ENCODE measurements around the gene PROB1.
"Not testable (repeated sequence)": the region's sequence is repeated elsewhere in the genome, so short reads cannot be mapped to it uniquely, and the experiment has no call there.

PROB1 gene

GRCh38 chr5:139410121-139410992 is 15.5 kb upstream of the PROB1 start:
- Histone ChIP-seq H3K27ac (ENCODE audit: low read length) (no peak overlapping the region), H3K4me3 (ENCODE audit: low read length) (no peak overlapping the region), H3K4me1 (ENCODE audit: control insufficient read depth, low read depth, low read length) (no peaks in the 10 kb centered on the region)

GRCh38 chr5:139409116-139409515 is 14.2 kb upstream of the PROB1 start:
- H3K27me3 ChIP-seq (ENCODE audit: control insufficient read depth, insufficient read depth, low read length); H3K9ac ChIP-seq (ENCODE audit: low read length); H3K36me3 ChIP-seq (ENCODE audit: control insufficient read depth, low read depth, low read length); H3K4me1 ChIP-seq (ENCODE audit: control insufficient read depth, low read depth, low read length); H3K4me3 ChIP-seq (ENCODE audit: low read length); H3K9me3 ChIP-seq (ENCODE audit: control insufficient read depth, low read depth, low read length); H3K27ac ChIP-seq (ENCODE audit: low read length): not testable (repeated sequence)

More at GRCh38 chr5:139410121-139410992, 15.5 kb upstream of the PROB1 start:
- Histone ChIP-seq H3K9me3 (ENCODE audit: control insufficient read depth, low read depth, low read length) (no peaks in the 10 kb centered on the region), H3K9ac (ENCODE audit: low read length) (no peak overlapping the region), H3K36me3 (ENCODE audit: control insufficient read depth, low read depth, low read length) (peaks cover 8% of the 10 kb centered on the region), H3K27me3 (ENCODE audit: control insufficient read depth, insufficient read depth, low read length) (no peaks in the 10 kb centered on the region)

- Histone ChIP-seq H3K9ac (ENCODE audit: low read length) (no peak overlapping the region), H3K4me3 (ENCODE audit: low read length) (no peak overlapping the region), H3K27ac (ENCODE audit: low read length) (no peak overlapping the region), H3K9me3 (ENCODE audit: control insufficient read depth, low read depth, low read length) (no peaks in the 10 kb centered on the region), H3K36me3 (ENCODE audit: control insufficient read depth, low read depth, low read length) (peaks cover 8% of the 10 kb centered on the region), H3K27me3 (ENCODE audit: control insufficient read depth, insufficient read depth, low read length) (no peaks in the 10 kb centered on the region), H3K4me1 (ENCODE audit: control insufficient read depth, low read depth, low read length) (peaks cover 10% of the 10 kb centered on the region)
Measured at GRCh38 chr5:139408191-139408590, 13.3 kb upstream of the PROB1 start.

- no peak overlapping the region for H3K4me3 ChIP-seq (ENCODE audit: low read length)
- no peaks in the 10 kb centered on the region for H3K9me3 ChIP-seq (ENCODE audit: control insufficient read depth, low read depth, low read length)
- no peaks in the 10 kb centered on the region for H3K27me3 ChIP-seq (ENCODE audit: control insufficient read depth, insufficient read depth, low read length)
- H3K36me3 ChIP-seq (ENCODE audit: control insufficient read depth, low read depth, low read length), result peaks cover 4% of the 10 kb centered on the region
- peaks cover 11% of the 10 kb centered on the region for H3K4me1 ChIP-seq (ENCODE audit: control insufficient read depth, low read depth, low read length)
- H3K27ac ChIP-seq (ENCODE audit: low read length), result no peak overlapping the region
- no peak overlapping the region for H3K9ac ChIP-seq (ENCODE audit: low read length)
Measured at GRCh38 chr5:139407517-139407916, 12.6 kb upstream of the PROB1 start.

GRCh38 chr5:139406963-139407362 is 12.1 kb upstream of the PROB1 start:
- Histone ChIP-seq H3K36me3 (ENCODE audit: control insufficient read depth, low read depth, low read length) (peaks cover 4% of the 10 kb centered on the region), H3K9ac (ENCODE audit: low read length) (no peak overlapping the region), H3K9me3 (ENCODE audit: control insufficient read depth, low read depth, low read length) (no peaks in the 10 kb centered on the region), H3K4me3 (ENCODE audit: low read length) (no peak overlapping the region), H3K4me1 (ENCODE audit: control insufficient read depth, low read depth, low read length) (peaks cover 11% of the 10 kb centered on the region), H3K27ac (ENCODE audit: low read length) (no peak overlapping the region), H3K27me3 (ENCODE audit: control insufficient read depth, insufficient read depth, low read length) (no peaks in the 10 kb centered on the region)

- H3K36me3 ChIP-seq (ENCODE audit: control insufficient read depth, low read depth, low read length), result peaks cover 6% of the 10 kb centered on the region
- peak overlapping the region; percentile 78 for H3K4me3 ChIP-seq (ENCODE audit: low read length)
- no peaks in the 10 kb centered on the region for H3K27me3 ChIP-seq (ENCODE audit: control insufficient read depth, insufficient read depth, low read length)
- peaks cover 11% of the 10 kb centered on the region for H3K4me1 ChIP-seq (ENCODE audit: control insufficient read depth, low read depth, low read length)
- H3K9ac ChIP-seq (ENCODE audit: low read length), result peak overlapping the region; percentile 75
- peak overlapping the region; percentile 60 for H3K27ac ChIP-seq (ENCODE audit: low read length)
- no peaks in the 10 kb centered on the region for H3K9me3 ChIP-seq (ENCODE audit: control insufficient read depth, low read depth, low read length)
Measured at GRCh38 chr5:139404484-139404840, 9.6 kb upstream of the PROB1 start.

GRCh38 chr5:139403787-139404483 is 9.0 kb upstream of the PROB1 start, which contains the start of gene SPATA24:
Gene SPATA24, minus strand, starts transcription at chr5:139404089. Its CDS starts 29 bp downstream, at chr5:139404060.
- peak within 1 kb of the TSS; percentile 71 for H3K27ac ChIP-seq (ENCODE audit: low read length)
- peaks cover 11% of the 10 kb centered on the region for H3K4me1 ChIP-seq (ENCODE audit: control insufficient read depth, low read depth, low read length)
- no peaks in the 10 kb centered on the region for H3K9me3 ChIP-seq (ENCODE audit: control insufficient read depth, low read depth, low read length)
- H3K4me3 ChIP-seq (ENCODE audit: low read length), result peak within 1 kb of the TSS; percentile 78
- peak within 1 kb of the TSS; percentile 75 for H3K9ac ChIP-seq (ENCODE audit: low read length)
- no peaks in the 10 kb centered on the region for H3K27me3 ChIP-seq (ENCODE audit: control insufficient read depth, insufficient read depth, low read length)
- peaks cover 6% of the 10 kb centered on the region for H3K36me3 ChIP-seq (ENCODE audit: control insufficient read depth, low read depth, low read length)

- Histone ChIP-seq H3K27ac (ENCODE audit: low read length) (no peak overlapping the region), H3K4me1 (ENCODE audit: control insufficient read depth, low read depth, low read length) (peaks cover 11% of the 10 kb centered on the region), H3K27me3 (ENCODE audit: control insufficient read depth, insufficient read depth, low read length) (no peaks in the 10 kb centered on the region), H3K9ac (ENCODE audit: low read length) (peak overlapping the region; percentile 75), H3K36me3 (ENCODE audit: control insufficient read depth, low read depth, low read length) (peaks cover 6% of the 10 kb centered on the region), H3K4me3 (ENCODE audit: low read length) (peak overlapping the region; percentile 78), H3K9me3 (ENCODE audit: control insufficient read depth, low read depth, low read length) (no peaks in the 10 kb centered on the region)
Measured at GRCh38 chr5:139403418-139403786, 8.5 kb upstream of the PROB1 start.

GRCh38 chr5:139402561-139403158 is 7.8 kb upstream of the PROB1 start:
- Histone ChIP-seq H3K9me3 (ENCODE audit: control insufficient read depth, low read depth, low read length) (no peaks in the 10 kb centered on the region), H3K27ac (ENCODE audit: low read length) (no peak overlapping the region), H3K9ac (ENCODE audit: low read length) (no peak overlapping the region), H3K27me3 (ENCODE audit: control insufficient read depth, insufficient read depth, low read length) (no peaks in the 10 kb centered on the region), H3K36me3 (ENCODE audit: control insufficient read depth, low read depth, low read length) (peaks cover 6% of the 10 kb centered on the region), H3K4me1 (ENCODE audit: control insufficient read depth, low read depth, low read length) (peaks cover 11% of the 10 kb centered on the region), H3K4me3 (ENCODE audit: low read length) (no peak overlapping the region)

- no peaks in the 10 kb centered on the region for H3K27me3 ChIP-seq (ENCODE audit: control insufficient read depth, insufficient read depth, low read length)
- peaks cover 6% of the 10 kb centered on the region for H3K36me3 ChIP-seq (ENCODE audit: control insufficient read depth, low read depth, low read length)
- peaks cover 11% of the 10 kb centered on the region for H3K4me1 ChIP-seq (ENCODE audit: control insufficient read depth, low read depth, low read length)
- H3K27ac ChIP-seq (ENCODE audit: low read length), result no peak overlapping the region
- no peaks in the 10 kb centered on the region for H3K9me3 ChIP-seq (ENCODE audit: control insufficient read depth, low read depth, low read length)
- H3K9ac ChIP-seq (ENCODE audit: low read length), result no peak overlapping the region
- H3K4me3 ChIP-seq (ENCODE audit: low read length), result no peak overlapping the region
Measured at GRCh38 chr5:139401546-139401945, 6.6 kb upstream of the PROB1 start.

- Histone ChIP-seq H3K27me3 (ENCODE audit: control insufficient read depth, insufficient read depth, low read length) (peaks cover 13% of the 10 kb centered on the region), H3K9ac (ENCODE audit: low read length) (no peak overlapping the region), H3K4me1 (ENCODE audit: control insufficient read depth, low read depth, low read length) (peaks cover 13% of the 10 kb centered on the region), H3K27ac (ENCODE audit: low read length) (no peak overlapping the region), H3K36me3 (ENCODE audit: control insufficient read depth, low read depth, low read length) (peaks cover 6% of the 10 kb centered on the region), H3K4me3 (ENCODE audit: low read length) (no peak overlapping the region), H3K9me3 (ENCODE audit: control insufficient read depth, low read depth, low read length) (no peaks in the 10 kb centered on the region)
Measured at GRCh38 chr5:139399501-139400121, 4.7 kb upstream of the PROB1 start.
